ENCODE results near the gene PDXP. TPM values are rescaled to one million over a fixed set of nuclear protein-coding genes. Genes with fewer than 3 reads are reported as not detected.

Gene PDXP
- total RNA-seq, 1 experiment from 2014 or later: 42.7 TPM

GRCh38 chr22:37657590-37658132 lies 862 bp upstream of the PDXP start:
- no peaks in the 10 kb centered on the region for H3K27me3 ChIP-seq (ENCODE audit: insufficient read depth, low read length)
- H2AFZ ChIP-seq (ENCODE audit: low read depth, low read length, poor library complexity, severe bottlenecking): no peak overlapping the region
- ChIA-PET CTCF (interaction anchor here (1.1 to 2.4 kb wide), 10 partner anchors 14 to 123 kb away, joined by 3 to 38 read pairs (median 5); partner anchors contain the start of gene LGALS1), RAD21 (ENCODE audit: low non-redundant PET in 1 of 2, low total read pairs in 2 of 2, uncharacterized antibody in 2 of 2, unreplicated experiment in 2 of 2) (interaction anchor here (0.6 to 1.3 kb wide), 4 partner anchors 14 to 484 kb away, joined by 3 to 5 read pairs (median 3); partner anchors contain the start of gene LGALS1 (in 1 of the 2)), POLR2A (interaction anchor here (0.6 to 3.6 kb wide), 17 partner anchors 9 to 150 kb away, joined by 3 to 71 read pairs (median 5); partner anchors contain the start of genes GCAT, GGA1, LGALS1 and NOL12)
- peak overlapping the region; percentile 71 for H3K4me2 ChIP-seq (ENCODE audit: low read length)
- BruUV-seq (replicated peaks): TSS peak; percentile 78
- H3K9me2 ChIP-seq (ENCODE audit: insufficient read depth): no peaks in the 10 kb centered on the region
- DNase-seq (ENCODE audit: low read depth, low spot score): no peak
- peak; percentile 14; the same call in 1 of the 2 replicates for ATAC-seq
- H3K79me2 ChIP-seq (ENCODE audit: insufficient read depth, low read length): peaks cover 36% of the 10 kb centered on the region
- H3K9ac ChIP-seq (ENCODE audit: low read length): peak overlapping the region; percentile 45
- H3K9me3 ChIP-seq (ENCODE audit: control insufficient read depth in 1 of 2, insufficient read depth in 1 of 2, low read depth in 1 of 2, low read length in 2 of 2): no peaks in the 10 kb centered on the region
- H3K27ac ChIP-seq (ENCODE audit: low read depth, low read length): peak overlapping the region; percentile 41
- no peaks in the 10 kb centered on the region for H4K20me1 ChIP-seq (ENCODE audit: insufficient read depth)
- peaks cover 8 to 17% of the 10 kb centered on the region in 2 experiments; a peak in 2 of 4 replicates for H3K36me3 ChIP-seq (ENCODE audit: control insufficient read depth in 1 of 2, insufficient read depth in 2 of 2, low read length in 2 of 2)
- intact Hi-C loops (cut with micrococcal nuclease): no loop called here
- TF ChIP-seq YY1 (IDR thresholded peaks at IDR 0.05; ENCODE audit: extremely low read depth, insufficient replicate concordance, low read depth, low read length): no peak
- no peak for TF ChIP-seq EZH2 (IDR thresholded peaks at IDR 0.05)
- TF ChIP-seq, protein P1, sequence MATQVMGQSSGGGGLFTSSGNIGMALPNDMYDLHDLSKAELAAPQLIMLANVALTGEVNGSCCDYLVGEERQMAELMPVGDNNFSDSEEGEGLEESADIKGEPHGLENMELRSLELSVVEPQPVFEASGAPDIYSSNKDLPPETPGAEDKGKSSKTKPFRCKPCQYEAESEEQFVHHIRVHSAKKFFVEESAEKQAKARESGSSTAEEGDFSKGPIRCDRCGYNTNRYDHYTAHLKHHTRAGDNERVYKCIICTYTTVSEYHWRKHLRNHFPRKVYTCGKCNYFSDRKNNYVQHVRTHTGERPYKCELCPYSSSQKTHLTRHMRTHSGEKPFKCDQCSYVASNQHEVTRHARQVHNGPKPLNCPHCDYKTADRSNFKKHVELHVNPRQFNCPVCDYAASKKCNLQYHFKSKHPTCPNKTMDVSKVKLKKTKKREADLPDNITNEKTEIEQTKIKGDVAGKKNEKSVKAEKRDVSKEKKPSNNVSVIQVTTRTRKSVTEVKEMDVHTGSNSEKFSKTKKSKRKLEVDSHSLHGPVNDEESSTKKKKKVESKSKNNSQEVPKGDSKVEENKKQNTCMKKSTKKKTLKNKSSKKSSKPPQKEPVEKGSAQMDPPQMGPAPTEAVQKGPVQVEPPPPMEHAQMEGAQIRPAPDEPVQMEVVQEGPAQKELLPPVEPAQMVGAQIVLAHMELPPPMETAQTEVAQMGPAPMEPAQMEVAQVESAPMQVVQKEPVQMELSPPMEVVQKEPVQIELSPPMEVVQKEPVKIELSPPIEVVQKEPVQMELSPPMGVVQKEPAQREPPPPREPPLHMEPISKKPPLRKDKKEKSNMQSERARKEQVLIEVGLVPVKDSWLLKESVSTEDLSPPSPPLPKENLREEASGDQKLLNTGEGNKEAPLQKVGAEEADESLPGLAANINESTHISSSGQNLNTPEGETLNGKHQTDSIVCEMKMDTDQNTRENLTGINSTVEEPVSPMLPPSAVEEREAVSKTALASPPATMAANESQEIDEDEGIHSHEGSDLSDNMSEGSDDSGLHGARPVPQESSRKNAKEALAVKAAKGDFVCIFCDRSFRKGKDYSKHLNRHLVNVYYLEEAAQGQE (IDR thresholded peaks at IDR 0.05; ENCODE audit: low read depth): no peak
- TF ChIP-seq, protein P2, sequence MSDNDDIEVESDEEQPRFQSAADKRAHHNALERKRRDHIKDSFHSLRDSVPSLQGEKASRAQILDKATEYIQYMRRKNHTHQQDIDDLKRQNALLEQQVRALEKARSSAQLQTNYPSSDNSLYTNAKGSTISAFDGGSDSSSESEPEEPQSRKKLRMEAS (IDR thresholded peaks at IDR 0.05): no peak
- TF ChIP-seq EZH2phosphoT487 (IDR thresholded peaks at IDR 0.05; ENCODE audit: borderline replicate concordance): no peak
- TF ChIP-seq POLR2AphosphoS5 (IDR thresholded peaks at IDR 0.05; ENCODE audit: low read depth, low read length): peak; percentile 24; the same call in 1 of the 2 replicates
- TF ChIP-seq, protein P3, sequence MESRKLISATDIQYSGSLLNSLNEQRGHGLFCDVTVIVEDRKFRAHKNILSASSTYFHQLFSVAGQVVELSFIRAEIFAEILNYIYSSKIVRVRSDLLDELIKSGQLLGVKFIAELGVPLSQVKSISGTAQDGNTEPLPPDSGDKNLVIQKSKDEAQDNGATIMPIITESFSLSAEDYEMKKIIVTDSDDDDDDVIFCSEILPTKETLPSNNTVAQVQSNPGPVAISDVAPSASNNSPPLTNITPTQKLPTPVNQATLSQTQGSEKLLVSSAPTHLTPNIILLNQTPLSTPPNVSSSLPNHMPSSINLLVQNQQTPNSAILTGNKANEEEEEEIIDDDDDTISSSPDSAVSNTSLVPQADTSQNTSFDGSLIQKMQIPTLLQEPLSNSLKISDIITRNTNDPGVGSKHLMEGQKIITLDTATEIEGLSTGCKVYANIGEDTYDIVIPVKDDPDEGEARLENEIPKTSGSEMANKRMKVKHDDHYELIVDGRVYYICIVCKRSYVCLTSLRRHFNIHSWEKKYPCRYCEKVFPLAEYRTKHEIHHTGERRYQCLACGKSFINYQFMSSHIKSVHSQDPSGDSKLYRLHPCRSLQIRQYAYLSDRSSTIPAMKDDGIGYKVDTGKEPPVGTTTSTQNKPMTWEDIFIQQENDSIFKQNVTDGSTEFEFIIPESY (IDR thresholded peaks at IDR 0.05; ENCODE audit: extremely low read depth, insufficient replicate concordance, low read length): no peak
- TF ChIP-seq FOSL1 (IDR thresholded peaks at IDR 0.05; ENCODE audit: low read depth): no peak
- peak; percentile 79 for TF ChIP-seq POLR2A (IDR thresholded peaks at IDR 0.05; ENCODE audit: borderline replicate concordance, extremely low read depth, insufficient read depth, insufficient read length)
- H3K4me1 ChIP-seq (ENCODE audit: control insufficient read depth in 1 of 2, insufficient read depth in 2 of 2, low read length in 2 of 2): peaks cover 11 to 30% of the 10 kb centered on the region in 2 experiments; a peak in 3 of 4 replicates
- peak overlapping the region; percentile 55 to 93 for H3K4me3 ChIP-seq (replicated peaks in 1 of 2; ENCODE audit: low read depth in 1 of 2, low read length in 2 of 2)

Data from HCT116 (cell line).